HG03520 (cell line): ENCODE measurements around the gene RMRP.
"Not testable (repeated sequence)": the region's sequence is repeated elsewhere in the genome, so short reads cannot be mapped to it uniquely, and the experiment has no call there.

Source experiments
- ATAC-seq: cut with Tn5 transposase; IDR thresholded peaks from one replicate; pipeline ENCODE4 v1.9.1; 2021; ENCODE audit warnings: mild to moderate bottlenecking, moderate library complexity; ENCODE audit not compliant: unreplicated experiment

Gene RMRP

DNA sequence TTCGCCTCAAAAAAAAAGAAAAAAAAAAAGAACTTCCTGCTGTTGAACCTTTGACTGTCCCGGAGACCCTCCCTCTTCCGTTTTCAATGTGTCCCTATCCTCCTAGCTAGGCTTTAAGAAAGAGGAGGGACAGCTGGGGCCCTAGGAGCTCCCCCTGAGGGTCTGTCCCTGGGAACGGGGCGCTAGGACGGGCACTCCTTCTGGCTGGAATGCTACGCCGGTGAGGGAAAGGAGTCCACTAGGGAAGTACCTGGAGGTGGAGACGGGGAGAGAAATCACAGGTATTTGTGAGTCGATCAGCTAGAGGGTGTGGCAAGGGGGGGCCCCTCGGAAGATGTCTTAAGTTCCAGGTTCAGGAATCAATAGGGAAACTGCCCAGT, 11.7 kb downstream of the RMRP start:
- no peak for ATAC-seq

GRCh38 chr9:35645736-35646135, 12.1 kb downstream of the RMRP start:
- not testable (repeated sequence) for ATAC-seq

DNA sequence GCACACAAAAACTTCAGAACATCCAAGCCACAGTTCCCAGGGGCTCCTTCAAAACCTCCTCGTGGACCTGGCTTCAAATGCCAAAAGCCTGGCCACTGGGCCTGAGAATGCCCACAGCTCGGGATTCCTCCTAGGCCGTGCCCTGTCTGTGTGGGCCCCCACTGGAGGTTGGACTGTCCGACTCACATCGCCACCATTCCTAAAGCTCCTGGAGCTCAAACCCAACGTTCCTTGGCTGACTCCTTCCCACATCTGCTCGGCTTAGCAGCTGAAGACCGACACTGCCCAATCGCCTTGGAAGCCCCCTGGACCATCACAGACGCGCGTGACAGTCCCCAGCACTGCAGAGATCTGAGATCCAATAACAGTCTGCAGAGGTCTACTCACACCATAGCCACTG, 14.8 kb downstream of the RMRP start:
- no peak for ATAC-seq

- ATAC-seq = not testable (repeated sequence)
These were observed 16.3 kb downstream of the RMRP start for GRCh38 chr9:35641478-35641877.

DNA sequence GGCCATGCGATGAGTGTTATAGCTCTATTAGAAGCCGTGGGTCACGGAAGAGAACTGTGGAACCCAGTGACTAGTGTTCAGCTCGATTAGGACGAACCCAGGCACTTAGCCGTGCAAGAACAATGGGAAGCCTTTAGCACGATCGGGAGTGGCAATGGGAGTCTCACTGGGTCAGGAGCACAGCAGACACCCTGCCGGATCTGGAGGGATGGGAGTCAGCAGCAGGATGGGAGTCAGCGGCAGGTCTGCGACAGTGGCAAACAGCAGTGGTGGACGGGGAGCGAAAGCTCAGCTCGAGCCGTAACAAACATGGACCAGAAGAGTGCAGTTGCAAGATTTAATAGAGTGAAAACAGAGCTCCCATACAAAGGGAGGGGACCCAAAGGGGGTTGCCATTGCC, 17.4 kb downstream of the RMRP start:
- not testable (repeated sequence) for ATAC-seq

DNA sequence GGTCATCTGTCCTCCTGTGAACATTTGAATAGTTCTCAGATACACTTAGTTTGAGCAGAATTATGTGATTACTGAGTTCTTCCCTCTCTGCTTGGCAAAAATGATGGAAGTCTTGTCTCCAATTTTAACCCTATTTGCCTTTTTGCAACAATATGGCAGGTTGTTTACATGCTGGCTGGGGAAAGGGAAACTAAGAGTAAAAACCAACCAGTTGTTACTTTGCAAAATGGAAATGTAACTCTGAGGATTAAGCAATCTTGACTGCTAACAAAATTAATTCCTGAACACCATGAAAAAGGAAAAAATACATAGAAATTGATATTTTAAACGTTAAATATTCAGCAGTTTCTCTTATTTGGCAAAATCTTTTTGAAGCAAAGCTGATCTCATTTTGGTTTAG, 18.2 kb downstream of the RMRP start:
- ATAC-seq = no peak

- ATAC-seq = not testable (repeated sequence)
These were observed 18.6 kb downstream of the RMRP start for GRCh38 chr9:35639225-35639624.

DNA sequence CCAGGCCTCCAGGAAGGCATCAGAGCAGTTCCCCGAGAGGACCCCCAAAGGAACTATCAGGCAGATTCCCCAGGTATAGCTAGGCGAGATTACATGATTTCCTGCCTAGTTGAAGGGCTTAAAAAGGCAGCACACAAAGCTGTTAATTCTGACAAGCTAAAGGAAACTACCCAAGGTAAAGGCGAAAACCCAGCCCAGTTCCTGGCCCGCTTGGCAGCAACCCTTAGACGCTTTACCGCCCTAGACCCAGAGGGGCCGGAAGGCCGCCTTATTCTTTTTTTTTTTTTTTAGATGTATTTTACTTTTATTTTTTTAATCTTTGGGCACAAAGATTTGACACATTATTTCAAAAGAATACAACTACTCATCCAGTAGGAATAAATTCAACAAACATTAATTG, 19.1 kb downstream of the RMRP start:
- not testable (repeated sequence) for ATAC-seq

GRCh38 chr9:35637427-35637955, 20.3 kb downstream of the RMRP start:
- ATAC-seq = not testable (repeated sequence)

- not testable (repeated sequence) for ATAC-seq
These were observed 21.0 kb downstream of the RMRP start for GRCh38 chr9:35636877-35637246.

GRCh38 chr9:35636135-35636876, 21.5 kb downstream of the RMRP start:
- ATAC-seq = no peak

DNA sequence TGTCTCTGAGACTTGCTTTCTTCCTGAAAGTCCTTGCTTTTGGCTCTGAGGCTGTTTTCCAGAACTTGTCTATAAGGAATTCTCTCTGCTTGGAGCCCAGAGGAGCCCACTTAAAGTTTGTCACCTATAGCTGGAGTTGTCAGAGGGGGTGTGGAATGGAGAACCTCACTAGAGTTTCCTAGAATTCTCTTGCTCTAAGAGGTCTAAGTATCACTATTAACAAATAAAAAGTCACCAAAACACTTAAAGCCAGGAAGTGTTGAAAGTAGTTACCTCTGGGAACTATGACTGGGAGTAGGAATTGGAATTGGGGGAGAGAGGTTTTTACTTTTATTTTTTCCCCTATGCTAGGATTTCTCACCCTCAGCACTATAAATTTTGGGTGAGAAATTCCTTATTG, 22.1 kb downstream of the RMRP start:
- no peak for ATAC-seq

DNA sequence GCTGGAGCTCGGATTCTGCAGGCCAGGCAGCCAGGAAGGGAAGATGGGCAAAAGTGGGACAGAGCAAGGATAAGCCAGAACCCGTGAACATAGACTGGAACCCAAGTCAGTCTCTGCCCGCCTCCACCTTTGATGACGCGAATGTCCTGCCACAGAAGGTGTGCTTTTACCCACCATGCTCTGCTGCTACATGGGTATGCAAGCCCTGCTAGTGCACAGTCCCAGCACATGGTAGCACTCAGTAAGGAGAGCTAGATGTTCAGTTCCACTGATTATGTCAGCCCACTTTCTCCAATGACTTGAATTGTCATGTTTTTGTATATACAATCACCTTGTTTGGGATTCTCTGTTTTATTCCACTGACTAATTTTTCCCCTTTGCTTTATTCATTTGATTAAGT, 28.2 kb downstream of the RMRP start:
- no peak for ATAC-seq

DNA sequence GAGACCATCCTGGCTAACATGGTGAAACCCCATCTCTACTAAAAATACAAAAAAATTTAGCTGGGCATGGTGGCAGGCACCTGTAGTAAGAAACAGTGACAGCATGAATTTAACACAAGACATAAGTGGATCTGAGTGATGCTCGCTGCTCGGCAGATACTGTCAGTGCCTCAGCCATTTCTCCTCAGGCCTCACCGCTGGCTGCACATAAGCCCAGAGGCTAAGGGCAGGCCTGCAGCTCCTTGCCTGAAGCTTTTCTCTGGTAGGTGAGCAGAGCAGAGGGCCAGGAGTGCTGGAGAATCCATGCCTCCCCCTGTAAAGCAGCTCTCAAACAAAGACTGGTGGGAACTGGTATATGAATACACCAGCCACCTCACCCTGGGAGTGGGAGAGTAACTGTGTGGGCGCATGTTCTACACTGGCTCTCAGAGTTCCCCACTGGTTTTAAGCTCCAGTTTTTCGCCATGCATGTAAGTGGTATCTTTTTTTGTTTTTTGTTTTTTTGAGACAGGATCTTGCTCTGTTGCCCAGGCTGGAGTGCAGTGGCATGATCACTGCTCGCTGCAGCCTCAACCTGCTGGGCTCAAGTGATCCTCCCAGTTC, 29.3 kb downstream of the RMRP start:
- no peak for ATAC-seq

GRCh38 chr9:35627575-35627974, 30.2 kb downstream of the RMRP start:
- ATAC-seq = no peak

DNA sequence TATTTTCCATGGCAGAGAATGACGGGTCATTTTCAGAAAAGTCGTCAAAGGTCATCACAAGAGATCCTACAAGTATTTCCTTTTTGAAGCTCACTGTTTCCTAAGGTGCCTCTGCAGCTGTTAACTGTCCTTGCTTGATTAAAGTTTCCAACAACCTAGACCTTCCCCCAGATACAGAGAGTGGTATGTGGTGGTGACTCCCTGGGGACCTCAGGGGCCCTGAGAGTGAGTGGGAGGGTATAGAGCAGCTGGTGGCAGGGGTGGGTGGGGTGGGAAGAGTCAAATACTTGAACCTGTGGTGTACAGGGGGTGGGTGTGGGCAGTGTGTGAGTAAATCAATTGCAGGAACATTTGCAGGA, 38.0 kb downstream of the RMRP start:
- ATAC-seq = peak; percentile 45

DNA sequence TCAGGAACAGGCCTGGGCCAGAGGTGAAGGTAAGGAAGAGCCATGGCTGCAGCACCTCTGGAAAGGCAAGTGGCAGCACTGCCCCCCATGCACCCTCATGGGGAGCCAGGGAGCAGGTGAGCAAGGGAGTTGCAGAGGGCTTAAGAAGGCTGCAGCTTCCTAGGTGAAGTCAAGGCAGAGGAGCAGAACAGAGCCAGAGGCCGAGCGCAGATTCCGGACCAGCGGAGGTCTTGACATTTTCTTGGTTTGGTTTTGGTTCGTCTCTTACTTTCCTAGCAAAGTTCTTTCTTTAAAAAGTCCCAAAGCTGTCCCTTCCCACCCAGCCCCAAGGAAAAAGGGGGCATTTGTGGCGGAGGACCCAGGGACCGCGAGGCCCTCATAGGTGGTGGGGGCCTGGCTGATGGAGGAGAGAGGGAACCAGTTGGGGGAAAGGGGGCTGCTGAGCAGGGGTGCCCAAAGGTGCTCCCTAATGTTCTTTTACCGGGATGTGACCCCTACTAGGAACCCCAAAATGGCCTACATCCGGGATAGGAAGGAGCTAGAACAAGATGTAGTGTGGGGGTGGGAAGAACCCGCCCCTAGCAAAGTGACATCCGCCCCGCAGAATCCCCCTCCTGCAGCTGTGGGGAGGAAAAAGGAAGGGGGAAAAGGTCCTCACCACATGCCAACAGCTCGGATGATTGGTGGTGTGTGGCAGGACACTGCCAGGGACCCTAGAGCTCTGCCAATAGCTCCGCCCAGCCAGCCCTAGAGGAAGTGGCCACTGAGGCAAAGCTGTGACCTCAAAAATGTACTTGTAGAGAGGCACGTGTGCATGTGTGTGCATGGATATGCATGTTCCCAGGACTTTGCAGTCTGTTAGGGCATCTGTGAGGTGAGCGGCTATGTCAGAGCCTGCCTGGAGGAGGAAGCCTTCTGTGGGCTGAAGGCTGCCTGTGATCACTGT, 38.7 kb downstream of the RMRP start:
- ATAC-seq = peak; percentile 33

- ATAC-seq = no peak
These were observed 39.5 kb downstream of the RMRP start, which contains the start of gene CD72 for GRCh38 chr9:35618325-35618727. Gene CD72 (minus strand): TSS chr9:35618413. CDS start chr9:35618303, 110 bp downstream.

DNA sequence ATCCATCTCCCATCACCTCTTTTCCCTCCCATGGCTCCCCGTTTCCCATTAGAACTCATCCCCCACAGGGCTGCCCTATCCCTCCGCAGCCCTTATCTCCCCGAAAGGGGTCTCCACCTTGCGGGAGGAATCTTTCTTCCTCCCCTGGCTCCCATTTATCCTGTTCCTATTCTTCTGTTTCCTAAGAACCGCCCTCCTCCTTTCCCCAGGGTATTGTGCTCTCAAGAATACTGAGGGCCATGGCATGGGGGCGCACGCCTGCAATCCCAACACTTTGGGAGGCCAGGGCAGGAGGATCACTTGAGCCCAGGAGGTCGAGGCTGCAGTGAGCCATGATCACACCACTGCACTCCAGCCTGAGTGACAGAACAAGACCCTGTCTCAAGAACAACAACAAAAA, 40.3 kb downstream of the RMRP start:
- ATAC-seq = no peak

DNA sequence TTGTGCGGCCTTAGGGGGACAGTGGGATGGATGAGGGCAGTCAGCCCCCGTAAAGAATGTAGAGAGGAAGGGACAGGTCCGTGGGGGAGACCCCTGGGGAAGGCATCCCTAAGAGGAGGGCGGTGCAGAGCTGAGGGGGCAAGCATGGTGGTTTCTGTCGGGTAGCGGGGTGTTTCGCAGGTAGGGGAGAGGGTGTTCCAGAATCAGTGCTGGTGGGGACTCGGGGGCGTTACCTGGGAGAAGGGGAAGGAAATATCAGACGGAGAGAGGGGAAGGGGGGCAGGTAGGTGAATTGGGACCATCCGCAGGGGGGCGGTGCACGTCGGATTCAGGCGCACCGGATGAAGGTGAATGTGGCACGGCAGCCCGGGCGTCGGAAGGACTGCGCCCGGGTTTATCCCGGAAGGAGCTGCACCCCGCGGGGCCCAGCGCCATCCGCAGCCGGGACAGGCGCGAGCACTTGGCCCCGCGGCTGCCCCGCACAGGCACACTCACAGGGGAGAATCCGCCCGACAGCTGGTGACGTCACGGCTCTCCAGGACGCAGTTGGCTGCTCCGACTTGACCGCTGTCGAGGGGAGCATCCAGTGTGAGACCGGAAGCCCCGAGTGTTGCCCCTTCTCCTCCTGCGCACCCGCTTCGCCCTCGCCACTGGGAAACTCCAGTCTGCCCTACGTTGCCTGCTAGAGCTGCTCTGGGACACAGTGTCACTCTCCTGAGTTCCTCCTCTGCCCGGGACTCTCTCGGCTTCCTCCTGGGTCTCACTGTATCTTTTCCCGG, 40.9 kb downstream of the RMRP start:
- ATAC-seq = no peak
